Activated effector memory CD4-positive, alpha-beta T cell treated with Interleukin-2 at 50 U/mL for 16 hours (primary cell): ENCODE measurements around the gene DST.
"Not testable (repeated sequence)": the region's sequence is repeated elsewhere in the genome, so short reads cannot be mapped to it uniquely, and the experiment has no call there.

Source experiments
- DNase-seq: peaks from one replicate; pipeline ENCODE4 v3.0.0-alpha.2; 2020

Gene DST

GRCh38 chr6:56661338-56661737 is 18.6 kb upstream of the DST start:
- not testable (repeated sequence) for DNase-seq

GRCh38 chr6:56660381-56660730 is 17.7 kb upstream of the DST start:
- DNase-seq, result no peak

- no peak for DNase-seq
Observed at GRCh38 chr6:56659721-56660380, 17.2 kb upstream of the DST start.

- DNase-seq, result no peak
Observed at GRCh38 chr6:56658326-56658725, 15.6 kb upstream of the DST start.

- no peak for DNase-seq
Observed at GRCh38 chr6:56657354-56657753, 14.7 kb upstream of the DST start.

- no peak for DNase-seq
Observed at GRCh38 chr6:56656466-56656865, 13.8 kb upstream of the DST start.

GRCh38 chr6:56655996-56656395 is 13.3 kb upstream of the DST start:
- DNase-seq, result no peak

GRCh38 chr6:56655249-56655648 is 12.6 kb upstream of the DST start:
- DNase-seq, result no peak

GRCh38 chr6:56652994-56653393 is 10.3 kb upstream of the DST start:
- DNase-seq, result no peak

- no peak for DNase-seq
Observed at GRCh38 chr6:56652231-56652630, 9.5 kb upstream of the DST start.

GRCh38 chr6:56650191-56650590 is 7.5 kb upstream of the DST start:
- DNase-seq, result no peak

- DNase-seq, result no peak
Observed at GRCh38 chr6:56649782-56650181, 7.1 kb upstream of the DST start.

- DNase-seq, result no peak
Observed at GRCh38 chr6:56649053-56649769, 6.5 kb upstream of the DST start.

GRCh38 chr6:56647172-56647762 is 4.6 kb upstream of the DST start:
- DNase-seq, result no peak

- DNase-seq, result no peak
Observed at GRCh38 chr6:56644366-56644765, 1.7 kb upstream of the DST start.

GRCh38 chr6:56643379-56644089 is 845 bp upstream of the DST start:
- no peak for DNase-seq

GRCh38 chr6:56640374-56640773 is 2.3 kb downstream of the DST start:
- DNase-seq, result no peak

- DNase-seq, result no peak
Observed at GRCh38 chr6:56638760-56639159, 3.9 kb downstream of the DST start.

GRCh38 chr6:56637640-56638039 is 5.0 kb downstream of the DST start:
- DNase-seq, result no peak

- no peak for DNase-seq
Observed at GRCh38 chr6:56628105-56628504, 14.6 kb downstream of the DST start.

- DNase-seq, result no peak
Observed at GRCh38 chr6:56625356-56625755, 17.3 kb downstream of the DST start.

GRCh38 chr6:56624728-56625069 is 18.0 kb downstream of the DST start:
- no peak for DNase-seq

GRCh38 chr6:56624046-56624727 is 18.5 kb downstream of the DST start:
- no peak for DNase-seq
